K562 (cell line): ENCODE results near the gene EQTN. TPM values are rescaled to one million over a fixed set of nuclear protein-coding genes. Genes with fewer than 3 reads are reported as not detected.

Experiments used
- ATAC-seq: fragments of 200-7000 bp; cut with Tn5 transposase; 3 replicates; pipeline ENCODE4 v1.9.1; 2020; ENCODE audit warnings: moderate library complexity
- BruUV-seq: library from RNA; stranded (reverse); fragments of 400-500 nt; replicated peaks from 2 replicates; lab custom pipeline; 2021; lab: Mats Ljungman, UMichigan
- CTCF ChIA-PET: fragments of 300-600 bp; formaldehyde crosslinking; extraction: SDS; loops from one replicate; lab custom pipeline; 2021; ENCODE audit warnings: low intra/inter-chr PET ratio; lab: Yijun Ruan, JAX
- POLR2A ChIA-PET: fragments of 300-600, 350-650 bp; sonication (Branson Sonifier 250); formaldehyde crosslinking; extraction: SDS; loops from one replicate; lab custom pipeline; 2021; ENCODE audit warnings: antibody characterized with exemption, inconsistent platforms; lab: Yijun Ruan, JAX
- DNase-seq, 4 experiments: peaks; one replicate each; pipeline versions ENCODE4 v3.0.0 to v3.0.0-alpha.2; 2011 to 2018; ENCODE audit warnings: low spot score in 3 of 4, mixed read lengths in 3 of 4; ENCODE audit errors: extremely low read depth in 1 of 4
- FAIRE-seq: peaks from 2 replicates; lab custom pipeline; 2011; peaks lifted over from hg19 to GRCh38; lab: Jason Lieb, UNC
- H2AFZ ChIP-seq: 2 replicates; pipeline ENCODE4 v1.6.0; 2011; ENCODE audit warnings: low read depth, low read length, control low read depth, inconsistent platforms
- H3K27ac ChIP-seq: fragments of 200-600 bp; 3 replicates; pipeline ENCODE4 v1.8.0; 2011; ENCODE audit warnings: low read depth, mild to moderate bottlenecking, control low read depth, inconsistent platforms, low read length, moderate library complexity, mixed read lengths; ENCODE audit errors: extremely low read depth
- H3K27me3 ChIP-seq, 2 experiments: fragments of 300-600 bp in 1 of 2; 2 replicates in 1 of 2; 3 replicates in 1 of 2; pipeline versions ENCODE4 v1.6.0 to v1.8.0; 2011; ENCODE audit warnings: inconsistent platforms in 2 of 2, low read length in 2 of 2, mild to moderate bottlenecking in 1 of 2, mixed read lengths in 1 of 2, moderate library complexity in 1 of 2; ENCODE audit not compliant: control insufficient read depth in 2 of 2, insufficient read depth in 2 of 2
- H3K36me3 ChIP-seq: fragments of 300-600 bp; 3 replicates; pipeline ENCODE4 v1.8.0; 2011; ENCODE audit warnings: mild to moderate bottlenecking, low read length, inconsistent platforms; ENCODE audit not compliant: control insufficient read depth, insufficient read depth
- H3K4me1 ChIP-seq, 2 experiments: fragments of 200-600 bp in 1 of 2; replicated peaks in 1 of 2; 2 replicates in 1 of 2; 3 replicates in 1 of 2; pipeline versions ENCODE4 v1.5.1 to v1.8.0; 2011; ENCODE audit warnings: inconsistent platforms in 2 of 2, low read length in 2 of 2, mild to moderate bottlenecking in 1 of 2, mixed read lengths in 1 of 2, moderate library complexity in 1 of 2; ENCODE audit not compliant: control insufficient read depth in 2 of 2, insufficient read depth in 2 of 2
- H3K4me2 ChIP-seq: 2 replicates; pipeline ENCODE4 v1.6.1; 2011; ENCODE audit warnings: low read length, control low read depth, inconsistent platforms, mixed read lengths; ENCODE audit not compliant: insufficient read depth
- H3K4me3 ChIP-seq: fragments of 200-600 bp; sonication (generic), shearing (Covaris generic); 2 replicates; pipeline ENCODE4 v1.5.1; 2016; ENCODE audit warnings: control low read depth, inconsistent platforms
- H3K79me2 ChIP-seq: fragments of 200-600 bp; 3 replicates; pipeline ENCODE4 v1.8.0; 2011; ENCODE audit warnings: low read length, inconsistent platforms; ENCODE audit not compliant: control insufficient read depth, insufficient read depth
- H3K9ac ChIP-seq, 2 experiments: 2 replicates each; pipeline versions ENCODE4 v1.6.0 to v1.6.1; 2011; ENCODE audit warnings: low read depth in 2 of 2, low read length in 2 of 2, control low read depth in 1 of 2, inconsistent platforms in 1 of 2, mild to moderate bottlenecking in 1 of 2, mixed read lengths in 1 of 2; ENCODE audit not compliant: insufficient read depth in 1 of 2
- H3K9me1 ChIP-seq: one replicate; pipeline ENCODE4 v1.6.0; 2011; ENCODE audit warnings: inconsistent platforms, mild to moderate bottlenecking, low read length, moderate library complexity; ENCODE audit not compliant: control insufficient read depth, insufficient read depth
- H3K9me3 ChIP-seq: replicated peaks from 2 replicates; pipeline ENCODE4 v1.5.1; 2011; ENCODE audit warnings: low read depth, low read length, inconsistent platforms; ENCODE audit not compliant: control insufficient read depth, insufficient read depth
- H4K20me1 ChIP-seq: replicated peaks from 2 replicates; pipeline ENCODE4 v1.6.1; 2011; ENCODE audit warnings: low read length, inconsistent platforms, mixed read lengths; ENCODE audit not compliant: control insufficient read depth, insufficient read depth
- MAFG ChIP-seq: fragments of 450-650 bp; conservative IDR thresholded peaks from 2 replicates; pipeline ENCODE4 v1.6.1; 2016; ENCODE audit warnings: missing genetic modification characterization, missing compliant biosample characterization
- NKRF ChIP-seq: fragments of 450-650 bp; IDR thresholded peaks from 2 replicates; pipeline ENCODE4 v1.6.1; 2016; ENCODE audit warnings: borderline replicate concordance
- RAD51 ChIP-seq: fragments of 450-650 bp; IDR thresholded peaks from 2 replicates; pipeline ENCODE4 v1.7.1; 2016; ENCODE audit warnings: low read depth, mild to moderate bottlenecking, borderline replicate concordance
- TSHZ1 ChIP-seq: fragments of 250-450 bp; sonication (Bioruptor Pico); IDR thresholded peaks from 2 replicates; pipeline ENCODE4 v1.4.0; 2020; ENCODE audit warnings: mild to moderate bottlenecking, moderate library complexity
- XRCC4 ChIP-seq: IDR thresholded peaks from one replicate; pipeline ENCODE4 v1.6.1; 2011; ENCODE audit not compliant: insufficient read depth, insufficient read length; ENCODE audit errors: extremely low read depth
- ZNF253 ChIP-seq: fragments of 250-450 bp; sonication (Bioruptor Pico); conservative IDR thresholded peaks from 2 replicates; pipeline ENCODE4 v1.6.1; 2021; ENCODE audit warnings: mild to moderate bottlenecking
- ZNF431 ChIP-seq: sonication (generic); formaldehyde crosslinking; IDR thresholded peaks from 2 replicates; pipeline ENCODE4 v1.8.0; 2022; ENCODE audit warnings: mild to moderate bottlenecking, missing genetic modification reagents
- WGBS: fragments of 100-300 bp; shearing (Covaris generic); methylation state at CpG from one replicate; pipeline ENCODE4 v1.1.6; 2016; ENCODE audit warnings: low coverage, mixed read lengths; ENCODE audit not compliant: insufficient coverage; ENCODE audit errors: missing lambda C conversion rate; 5-methylcytosine and 5-hydroxymethylcytosine counted together
- in situ Hi-C: fragments of 300-500 bp; cut with MboI; formaldehyde crosslinking; loops from 4 replicates; pipeline ENCODE4 v1.15.0; 2018; ENCODE audit warnings: inconsistent platforms, mixed read lengths
- intact Hi-C: fragments of 100-400 bp; cut with micrococcal nuclease; formaldehyde crosslinking; loops from 2 replicates; pipeline ENCODE4 v1.14.2; 2022
- polyA plus RNA-seq, 8 experiments: library from polyadenylated mRNA; depleted of rRNA in 4 of 8; stranded (reverse) in 5 of 8; unstranded in 3 of 8; fragments of >200 nt; fragmentation: Nextera tagmentation in 2 of 8; fragmentation: Illumina TruSeq in 1 of 8; extraction: Ambion mirVana in 2 of 8; extraction: Trizol in 1 of 8; gene quantifications; 2 replicates each; pipeline versions ENCODE4 v1.2.1 to v1.2.3, GENCODE V29; 2011 to 2014; ENCODE audit warnings: inconsistent platforms in 1 of 8, missing spikeins in 1 of 8
- total RNA-seq, 7 experiments: library from RNA; depleted of rRNA in 6 of 7; stranded (reverse); fragments of >200 nt in 6 of 7; fragmentation: Illumina TruSeq in 2 of 7; extraction: Trizol in 2 of 7; gene quantifications; 2 replicates each; pipeline versions ENCODE4 v1.2.1 to v1.2.3, GENCODE V29; 2011 to 2021; ENCODE audit warnings: low replicate concordance in 1 of 7
- TF ChIP-seq, protein P1 (sequence below), 3 experiments: fragments of 200-800 bp in 1 of 3; fragments of 250-450 bp in 1 of 3; fragments of 450-650 bp in 1 of 3; sonication (Bioruptor Pico) in 1 of 3; sonication (Bioruptor generic) in 1 of 3; formaldehyde crosslinking in 1 of 3; IDR thresholded peaks; 2 replicates each; pipeline versions ENCODE4 v1.6.1 to v1.8.0; 2016 to 2022; ENCODE audit warnings: mild to moderate bottlenecking in 2 of 3, missing genetic modification characterization in 2 of 3, missing compliant biosample characterization in 1 of 3, moderate library complexity in 1 of 3

Gene EQTN
- total and polyA plus RNA-seq, 9 of the 15 experiments (the other 6 are each of a cell fraction or from before 2014, with no cell fraction given), result 0.15 to 0.33 (median 0.18) TPM; not detected in 4

GRCh38 chr9:27336829-27337228 is 39.9 kb upstream of the EQTN start (continued):
- TF ChIP-seq, protein P1, sequence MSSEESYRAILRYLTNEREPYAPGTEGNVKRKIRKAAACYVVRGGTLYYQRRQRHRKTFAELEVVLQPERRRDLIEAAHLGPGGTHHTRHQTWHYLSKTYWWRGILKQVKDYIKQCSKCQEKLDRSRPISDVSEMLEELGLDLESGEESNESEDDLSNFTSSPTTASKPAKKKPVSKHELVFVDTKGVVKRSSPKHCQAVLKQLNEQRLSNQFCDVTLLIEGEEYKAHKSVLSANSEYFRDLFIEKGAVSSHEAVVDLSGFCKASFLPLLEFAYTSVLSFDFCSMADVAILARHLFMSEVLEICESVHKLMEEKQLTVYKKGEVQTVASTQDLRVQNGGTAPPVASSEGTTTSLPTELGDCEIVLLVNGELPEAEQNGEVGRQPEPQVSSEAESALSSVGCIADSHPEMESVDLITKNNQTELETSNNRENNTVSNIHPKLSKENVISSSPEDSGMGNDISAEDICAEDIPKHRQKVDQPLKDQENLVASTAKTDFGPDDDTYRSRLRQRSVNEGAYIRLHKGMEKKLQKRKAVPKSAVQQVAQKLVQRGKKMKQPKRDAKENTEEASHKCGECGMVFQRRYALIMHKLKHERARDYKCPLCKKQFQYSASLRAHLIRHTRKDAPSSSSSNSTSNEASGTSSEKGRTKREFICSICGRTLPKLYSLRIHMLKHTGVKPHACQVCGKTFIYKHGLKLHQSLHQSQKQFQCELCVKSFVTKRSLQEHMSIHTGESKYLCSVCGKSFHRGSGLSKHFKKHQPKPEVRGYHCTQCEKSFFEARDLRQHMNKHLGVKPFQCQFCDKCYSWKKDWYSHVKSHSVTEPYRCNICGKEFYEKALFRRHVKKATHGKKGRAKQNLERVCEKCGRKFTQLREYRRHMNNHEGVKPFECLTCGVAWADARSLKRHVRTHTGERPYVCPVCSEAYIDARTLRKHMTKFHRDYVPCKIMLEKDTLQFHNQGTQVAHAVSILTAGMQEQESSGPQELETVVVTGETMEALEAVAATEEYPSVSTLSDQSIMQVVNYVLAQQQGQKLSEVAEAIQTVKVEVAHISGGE (CRISPR knock-in tag; IDR thresholded peaks at IDR 0.05), result no peak

DNA sequence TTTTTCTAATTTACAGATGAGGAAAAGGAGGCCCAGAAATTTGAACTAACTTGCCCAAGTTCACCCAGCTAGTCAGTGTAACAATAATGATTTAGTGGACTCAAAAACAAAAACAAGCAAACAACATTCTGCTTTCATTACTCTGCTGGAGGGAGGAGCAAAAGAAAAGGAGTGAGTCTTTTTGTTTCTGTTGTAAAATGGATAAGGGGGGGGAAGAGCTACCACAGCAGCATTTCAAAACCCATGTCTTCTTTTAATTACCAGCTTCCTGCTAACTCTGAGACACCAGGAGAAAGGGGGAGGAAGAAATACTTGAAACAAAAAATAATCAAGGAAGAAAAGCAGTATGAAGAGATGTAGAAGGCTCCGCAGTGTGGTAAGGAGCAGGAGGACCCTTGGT is 39.2 kb upstream of the EQTN start:
- Histone ChIP-seq H3K27me3 (no peaks in the 10 kb centered on the region), H3K9me1 (no peaks in the 10 kb centered on the region), H3K9ac (no peak overlapping the region), H2AFZ (no peak overlapping the region), H3K36me3 (peaks cover 4% of the 10 kb centered on the region; the same call in 1 of the 3 replicates), H3K27ac (no peak overlapping the region), H3K4me2 (no peak overlapping the region), H3K79me2 (no peaks in the 10 kb centered on the region), H4K20me1 (no peaks in the 10 kb centered on the region), H3K4me1 (no peaks in the 10 kb centered on the region; a peak in 1 of 5 replicates), H3K9me3 (no peaks in the 10 kb centered on the region), H3K4me3 (no peak overlapping the region)
- ChIA-PET POLR2A (no interaction called here), CTCF (no interaction called here)
- ATAC-seq (no peak), DNase-seq (no peak), FAIRE-seq (no peak)
- WGBS, result no CpG with 5 or more reads among the region's 1 CpG
- intact Hi-C loops (loop anchor here (10.0 kb wide), 1 partner anchor 109 kb away; no protein-coding TSS in a partner anchor), in situ Hi-C loops (loop anchor here (5.0 kb wide), 1 partner anchor 196 kb away; no protein-coding TSS in a partner anchor)
- no TSS peak for BruUV-seq
- no peak for TF ChIP-seq XRCC4
- no peak for TF ChIP-seq ZNF431
- no peak for TF ChIP-seq MAFG (tag)
- no peak for TF ChIP-seq TSHZ1 (CRISPR knock-in tag)
- no peak for TF ChIP-seq NKRF
- TF ChIP-seq RAD51, result no peak
- no peak for TF ChIP-seq ZNF253 (CRISPR knock-in tag)
